A673 (cell line): Measurements from ENCODE around the gene SH2D2A. TPM values are rescaled to one million over a fixed set of nuclear protein-coding genes. Genes with fewer than 3 reads are reported as not detected.
A peak's percentile ranks its signal among the peaks of the same experiment; 100 is the strongest.

ENCODE experiments used
- BruUV-seq: library from RNA; stranded (reverse); fragments of 400-500 nt; replicated peaks from 2 replicates; lab custom pipeline; 2021; lab: Mats Ljungman, UMichigan
- CTCF ChIA-PET: fragments of 300-600 bp; sonication (Branson Sonifier 250); formaldehyde crosslinking; loops from one replicate; lab custom pipeline; 2022; ENCODE audit warnings: antibody characterized with exemption; lab: Charles Lee
- POLR2A ChIA-PET: fragments of 300-600 bp; sonication (Branson Sonifier 250); formaldehyde crosslinking; loops from one replicate; lab custom pipeline; 2022; ENCODE audit warnings: antibody characterized with exemption; ENCODE audit not compliant: low non-redundant PET; lab: Charles Lee
- DNase-seq: peaks from one replicate; pipeline ENCODE4 v3.0.0-alpha.2; 2015; ENCODE audit warnings: low spot score
- H3K27ac ChIP-seq: fragments of 200-600 bp; sonication (generic); 2 replicates; pipeline ENCODE4 v1.5.1; 2016; ENCODE audit warnings: mixed run types, low read depth, mild to moderate bottlenecking, mixed read lengths, antibody characterized with exemption, low read length; ENCODE audit not compliant: poor library complexity, severe bottlenecking
- H3K27me3 ChIP-seq: fragments of 200-600 bp; sonication (generic); replicated peaks from 2 replicates; pipeline ENCODE4 v1.6.1; 2017; ENCODE audit warnings: mixed run types, low read depth, mild to moderate bottlenecking, mixed read lengths, antibody characterized with exemption, low read length; ENCODE audit not compliant: insufficient read depth, poor library complexity
- H3K36me3 ChIP-seq: fragments of 200-600 bp; sonication (generic); 2 replicates; pipeline ENCODE4 v1.6.1; 2016; ENCODE audit warnings: mixed run types, mild to moderate bottlenecking, mixed read lengths, antibody characterized with exemption, low read length; ENCODE audit not compliant: insufficient read depth, poor library complexity, severe bottlenecking
- H3K4me1 ChIP-seq: fragments of 200-600 bp; sonication (generic); 2 replicates; pipeline ENCODE4 v1.6.1; 2017; ENCODE audit warnings: mixed run types, mild to moderate bottlenecking, mixed read lengths, antibody characterized with exemption, low read length; ENCODE audit not compliant: insufficient read depth, poor library complexity, severe bottlenecking
- H3K4me3 ChIP-seq: fragments of 200-600 bp; sonication (generic); 2 replicates; pipeline ENCODE4 v1.5.1; 2016; ENCODE audit warnings: low read depth, mixed run types, mild to moderate bottlenecking, mixed read lengths, low read length; ENCODE audit not compliant: poor library complexity, severe bottlenecking
- H3K9me3 ChIP-seq: fragments of 200-600 bp; sonication (generic); 2 replicates; pipeline ENCODE4 v1.6.1; 2016; ENCODE audit warnings: mixed run types, low read depth, mild to moderate bottlenecking, mixed read lengths, antibody characterized with exemption, low read length; ENCODE audit not compliant: poor library complexity, severe bottlenecking
- EZH2 ChIP-seq: fragments of 200-600 bp; sonication (generic); IDR thresholded peaks from 2 replicates; pipeline ENCODE4 v1.6.1; 2017; ENCODE audit warnings: borderline replicate concordance, low read depth, mild to moderate bottlenecking, mixed read lengths, antibody characterized with exemption, low read length; ENCODE audit not compliant: poor library complexity, severe bottlenecking
- intact Hi-C: fragments of 100-400 bp; cut with micrococcal nuclease; formaldehyde crosslinking; loops from one replicate; pipeline ENCODE4 v1.10.0; 2022; ENCODE audit not compliant: unreplicated experiment
- total RNA-seq: library from RNA; stranded (reverse); gene quantifications from 2 replicates; pipeline ENCODE4 v1.2.3, GENCODE V29; 2021
- TF ChIP-seq, protein P1 (sequence below): fragments of 300-800, 200-600 bp; sonication (generic); conservative IDR thresholded peaks from 2 replicates; pipeline ENCODE4 v1.5.1; 2017; ENCODE audit warnings: low read depth, mild to moderate bottlenecking, antibody characterized with exemption, low read length, moderate library complexity, mixed read lengths

SH2D2A gene
- total RNA-seq, 1 experiment from 2014 or later = 3.5 TPM

DNA sequence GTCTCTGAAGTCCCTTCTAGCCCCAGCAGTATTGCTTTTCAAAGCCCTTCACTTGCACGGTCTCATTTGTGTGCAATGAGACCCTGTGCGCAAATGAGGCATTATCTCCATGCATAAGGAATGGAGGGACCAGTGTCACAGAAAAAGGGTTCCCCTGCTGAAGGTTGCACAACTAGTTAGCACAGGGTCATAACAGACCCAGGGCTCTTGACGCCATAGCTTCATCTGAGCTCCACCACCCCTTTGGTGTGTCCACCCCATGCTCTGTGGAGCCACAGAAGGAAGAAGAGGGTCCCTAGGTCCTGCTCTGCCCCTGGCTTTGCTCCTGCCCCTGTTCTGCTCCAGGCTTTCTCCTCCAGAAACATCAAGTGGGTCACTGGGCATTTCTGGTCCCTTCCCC is 12.6 kb downstream of the SH2D2A start:
- H3K27me3 ChIP-seq = no peaks in the 10 kb centered on the region
- CTCF ChIA-PET = no interaction called here
- peak overlapping the region; percentile 79 for H3K27ac ChIP-seq
- POLR2A ChIA-PET = no interaction called here
- intact Hi-C loops = no loop called here
- peaks cover 57% of the 10 kb centered on the region for H3K4me1 ChIP-seq
- no peaks in the 10 kb centered on the region for H3K9me3 ChIP-seq
- TF ChIP-seq EZH2 = no peak
- TF ChIP-seq, protein P1, sequence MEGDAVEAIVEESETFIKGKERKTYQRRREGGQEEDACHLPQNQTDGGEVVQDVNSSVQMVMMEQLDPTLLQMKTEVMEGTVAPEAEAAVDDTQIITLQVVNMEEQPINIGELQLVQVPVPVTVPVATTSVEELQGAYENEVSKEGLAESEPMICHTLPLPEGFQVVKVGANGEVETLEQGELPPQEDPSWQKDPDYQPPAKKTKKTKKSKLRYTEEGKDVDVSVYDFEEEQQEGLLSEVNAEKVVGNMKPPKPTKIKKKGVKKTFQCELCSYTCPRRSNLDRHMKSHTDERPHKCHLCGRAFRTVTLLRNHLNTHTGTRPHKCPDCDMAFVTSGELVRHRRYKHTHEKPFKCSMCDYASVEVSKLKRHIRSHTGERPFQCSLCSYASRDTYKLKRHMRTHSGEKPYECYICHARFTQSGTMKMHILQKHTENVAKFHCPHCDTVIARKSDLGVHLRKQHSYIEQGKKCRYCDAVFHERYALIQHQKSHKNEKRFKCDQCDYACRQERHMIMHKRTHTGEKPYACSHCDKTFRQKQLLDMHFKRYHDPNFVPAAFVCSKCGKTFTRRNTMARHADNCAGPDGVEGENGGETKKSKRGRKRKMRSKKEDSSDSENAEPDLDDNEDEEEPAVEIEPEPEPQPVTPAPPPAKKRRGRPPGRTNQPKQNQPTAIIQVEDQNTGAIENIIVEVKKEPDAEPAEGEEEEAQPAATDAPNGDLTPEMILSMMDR = no peak
- peaks cover 15% of the 10 kb centered on the region for H3K36me3 ChIP-seq
- no peak overlapping the region for H3K4me3 ChIP-seq
- no peak for DNase-seq
- no TSS peak for BruUV-seq

DNA sequence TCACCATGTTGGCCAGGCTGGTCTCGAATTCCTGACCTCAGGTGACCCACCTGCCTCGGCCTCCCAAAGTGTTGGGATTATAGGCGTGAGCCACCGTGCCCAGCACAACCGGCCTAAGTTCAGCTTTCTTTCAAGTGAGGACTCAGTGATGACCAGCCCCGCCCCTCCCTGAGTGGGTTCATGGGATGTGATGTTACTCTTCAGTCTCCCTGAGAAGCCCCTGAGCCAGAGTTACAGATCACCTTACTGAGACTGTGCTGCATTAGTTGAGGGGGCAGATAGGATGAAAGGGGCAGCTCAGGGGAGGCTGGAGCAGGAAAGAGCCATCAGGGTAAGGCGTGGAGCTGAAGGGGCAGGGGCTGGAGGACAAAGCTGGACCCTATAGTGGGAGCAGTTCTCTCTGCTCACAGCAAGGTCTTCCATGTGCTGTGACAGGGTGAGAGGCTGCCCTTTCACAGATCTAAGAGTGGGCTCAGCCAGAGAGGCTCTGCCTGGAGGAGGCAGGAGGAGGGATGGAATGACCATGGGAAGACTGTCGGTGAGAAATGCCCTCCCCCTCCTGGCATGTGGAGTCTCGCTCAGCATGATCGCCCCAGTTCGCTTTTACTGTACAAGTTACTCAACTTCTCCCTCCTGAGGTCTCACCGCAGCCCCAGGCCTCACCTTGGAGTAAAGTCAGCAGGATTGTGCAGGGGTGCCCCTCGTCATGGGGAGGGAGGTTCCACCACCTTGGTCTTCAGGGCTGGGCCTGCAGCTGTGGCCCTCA is 13.4 kb downstream of the SH2D2A start:
- POLR2A ChIA-PET = no interaction called here
- CTCF ChIA-PET = no interaction called here
- intact Hi-C loops = no loop called here
- peaks cover 21% of the 10 kb centered on the region for H3K36me3 ChIP-seq
- no peaks in the 10 kb centered on the region for H3K27me3 ChIP-seq
- no peak overlapping the region for H3K4me3 ChIP-seq
- H3K4me1 ChIP-seq = peaks cover 57% of the 10 kb centered on the region
- H3K9me3 ChIP-seq = no peaks in the 10 kb centered on the region
- TF ChIP-seq, protein P1 = no peak
- no peak for TF ChIP-seq EZH2
- peak overlapping the region; percentile 79 for H3K27ac ChIP-seq
- no TSS peak for BruUV-seq
- DNase-seq = no peak

DNA sequence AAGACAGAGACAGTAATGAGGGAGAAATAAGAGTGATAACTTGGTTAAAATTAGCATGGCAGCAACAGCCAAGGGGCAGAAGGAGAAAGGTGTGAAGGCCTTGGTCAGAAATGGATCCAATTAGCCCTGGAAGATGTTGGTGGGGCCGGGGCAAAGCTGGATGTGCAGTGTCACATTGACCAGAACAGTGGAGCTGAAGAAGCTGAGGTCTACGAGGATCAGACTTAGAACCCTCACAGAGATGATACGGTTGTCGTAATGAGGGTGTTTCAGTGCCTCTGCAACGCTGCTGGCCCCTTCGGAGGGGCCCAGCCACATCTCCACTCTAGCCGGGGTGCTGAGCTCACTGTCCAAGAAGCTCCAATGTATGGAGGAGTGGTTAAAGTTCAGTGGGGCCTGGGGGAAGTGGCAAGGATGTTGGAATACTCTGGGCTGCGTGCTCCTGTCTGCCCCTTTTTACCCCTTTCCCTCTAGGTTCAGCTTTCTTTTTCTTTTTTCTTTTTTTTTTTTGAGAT is 14.2 kb downstream of the SH2D2A start:
- Histone ChIP-seq H3K4me1 (peaks cover 57% of the 10 kb centered on the region), H3K27ac (peak overlapping the region; percentile 77), H3K4me3 (no peak overlapping the region), H3K27me3 (no peaks in the 10 kb centered on the region), H3K9me3 (no peaks in the 10 kb centered on the region), H3K36me3 (peaks cover 29% of the 10 kb centered on the region)
- DNase-seq = no peak
- BruUV-seq = no TSS peak
- POLR2A ChIA-PET = no interaction called here
- intact Hi-C loops = no loop called here
- TF ChIP-seq EZH2 = no peak
- TF ChIP-seq, protein P1 = no peak
- CTCF ChIA-PET = interaction anchor here (1.6 to 1.7 kb wide), 2 partner anchors 58 to 88 kb away, joined by 4 to 13 read pairs; partner anchors contain the start of gene NTRK1
